GM19240 (cell line): ENCODE data around the gene SPHKAP.
"Not testable (repeated sequence)": the region's sequence is repeated elsewhere in the genome, so short reads cannot be mapped to it uniquely, and the experiment has no call there.

ENCODE experiments used
- DNase-seq: peaks from one replicate; pipeline ENCODE4 v3.0.0; 2011; ENCODE audit warnings: low spot score; ENCODE audit not compliant: insufficient read length

SPHKAP gene

GRCh38 chr2:228037915-228038314 lies 143.6 kb downstream of the SPHKAP start:
- DNase-seq = no peak

- DNase-seq = no peak
Observed at GRCh38 chr2:228023619-228024018, 157.9 kb downstream of the SPHKAP start.

GRCh38 chr2:228018311-228018710 lies 163.2 kb downstream of the SPHKAP start:
- no peak for DNase-seq

- no peak for DNase-seq
Observed at GRCh38 chr2:228017784-228018183, 163.7 kb downstream of the SPHKAP start.

GRCh38 chr2:228016402-228016801 lies 165.1 kb downstream of the SPHKAP start:
- DNase-seq = no peak

- DNase-seq = no peak
Observed at GRCh38 chr2:228015741-228016140, 165.7 kb downstream of the SPHKAP start.

- no peak for DNase-seq
Observed at GRCh38 chr2:227996366-227996765, 185.1 kb downstream of the SPHKAP start.

GRCh38 chr2:227990937-227991336 lies 190.6 kb downstream of the SPHKAP start:
- DNase-seq = no peak

GRCh38 chr2:227973241-227973640 lies 208.2 kb downstream of the SPHKAP start:
- DNase-seq = no peak

GRCh38 chr2:227971619-227972230 lies 209.8 kb downstream of the SPHKAP start:
- no peak for DNase-seq

GRCh38 chr2:227960317-227960716 lies 221.2 kb downstream of the SPHKAP start:
- no peak for DNase-seq

- DNase-seq = no peak
Observed at GRCh38 chr2:227942965-227943364, 238.5 kb downstream of the SPHKAP start.

- DNase-seq = no peak
Observed at GRCh38 chr2:227942021-227942420, 239.5 kb downstream of the SPHKAP start.

GRCh38 chr2:227939271-227940027 lies 242.0 kb downstream of the SPHKAP start:
- no peak for DNase-seq

- not testable (repeated sequence) for DNase-seq
Observed at GRCh38 chr2:227936249-227936648, 245.2 kb downstream of the SPHKAP start.

GRCh38 chr2:227933884-227934283 lies 247.6 kb downstream of the SPHKAP start:
- no peak for DNase-seq

- no peak for DNase-seq
Observed at GRCh38 chr2:227932403-227932802, 249.1 kb downstream of the SPHKAP start.

GRCh38 chr2:227932001-227932400 lies 249.5 kb downstream of the SPHKAP start:
- DNase-seq = no peak
